T-cell (primary cell): ENCODE results near the gene CTSA. TPM values are rescaled to one million over a fixed set of nuclear protein-coding genes. Genes with fewer than 3 reads are reported as not detected.
"Not testable (repeated sequence)": the region's sequence is repeated elsewhere in the genome, so short reads cannot be mapped to it uniquely, and the experiment has no call there.

ENCODE experiments used
- ATAC-seq, 4 experiments: fragments of 200-7000 bp in 3 of 4; fragments of 150-1000 bp in 1 of 4; cut with Tn5 transposase; replicated peaks in 1 of 4; 1 replicate in 3 of 4; 2 replicates in 1 of 4; pipeline ENCODE4 v1.10.0; 2021; ENCODE audit warnings: moderate library complexity in 3 of 4, mild to moderate bottlenecking in 2 of 4, moderate number of reproducible peaks in 1 of 4
- CTCF ChIA-PET, 2 donors: fragments of 300-600 bp; sonication (Branson Sonifier 250); formaldehyde crosslinking; loops; one replicate each; lab custom pipeline; 2022; ENCODE audit warnings: antibody characterized with exemption in 2 of 2; lab: Charles Lee
- POLR2A ChIA-PET, 2 donors: fragments of 300-600 bp; sonication (Branson Sonifier 250); formaldehyde crosslinking; loops; one replicate each; lab custom pipeline; 2022; ENCODE audit warnings: antibody characterized with exemption in 2 of 2; lab: Charles Lee
- DNase-seq, 35 experiments: peaks; one replicate each; pipeline versions ENCODE4 v3.0.0 to v3.0.0-alpha.2; 2013 to 2023
- H3K27ac ChIP-seq: one replicate; pipeline ENCODE4 v1.5.1; 2013; ENCODE audit warnings: low read length
- H3K27me3 ChIP-seq, 2 experiments: replicated peaks in 1 of 2; 1 replicate in 1 of 2; 2 replicates in 1 of 2; pipeline versions ENCODE4 v1.6.1 to v1.7.0; 2013; ENCODE audit warnings: low read length in 1 of 2, mixed read lengths in 1 of 2; ENCODE audit not compliant: control insufficient read depth in 2 of 2, insufficient read depth in 2 of 2; ENCODE audit errors: extremely low read depth in 1 of 2
- H3K36me3 ChIP-seq, 2 donors: 1 replicate in 1 of 2; 2 replicates in 1 of 2; pipeline versions ENCODE4 v1.6.1 to v1.7.0; 2013; ENCODE audit warnings: low read length in 1 of 2; ENCODE audit not compliant: control insufficient read depth in 2 of 2, insufficient read depth in 1 of 2; ENCODE audit errors: extremely low read depth in 1 of 2
- H3K4me1 ChIP-seq, 2 experiments: 1 replicate in 1 of 2; 2 replicates in 1 of 2; pipeline versions ENCODE4 v1.6.1 to v1.7.0; 2013; ENCODE audit warnings: low read length in 2 of 2, mixed read lengths in 1 of 2; ENCODE audit not compliant: insufficient read depth in 2 of 2, control insufficient read depth in 1 of 2; ENCODE audit errors: extremely low read depth in 1 of 2
- H3K4me3 ChIP-seq, 2 donors: 1 replicate in 1 of 2; 2 replicates in 1 of 2; pipeline versions ENCODE4 v1.5.1 to v1.7.0; 2013; ENCODE audit warnings: mild to moderate bottlenecking in 2 of 2, low read length in 1 of 2, moderate library complexity in 1 of 2; ENCODE audit not compliant: control insufficient read depth in 1 of 2; ENCODE audit errors: extremely low read depth in 1 of 2
- H3K9me3 ChIP-seq: 2 replicates; pipeline ENCODE4 v1.7.0; 2013
- H3K27ac Mint-ChIP-seq, 2 donors: one replicate each; pipeline ENCODE4 v1.8.0; 2020 to 2021; ENCODE audit warnings: mild to moderate bottlenecking in 2 of 2, mixed read lengths in 2 of 2
- H3K27me3 Mint-ChIP-seq, 2 donors: one replicate each; pipeline ENCODE4 v1.8.0; 2021 to 2022; ENCODE audit warnings: mixed read lengths in 2 of 2
- H3K36me3 Mint-ChIP-seq: one replicate; pipeline ENCODE4 v1.8.0; 2021; ENCODE audit warnings: mixed read lengths
- H3K4me1 Mint-ChIP-seq, 3 donors: one replicate each; pipeline ENCODE4 v1.8.0; 2020 to 2022; ENCODE audit warnings: mixed read lengths in 3 of 3, mild to moderate bottlenecking in 1 of 3
- H3K4me3 Mint-ChIP-seq, 3 donors: one replicate each; pipeline ENCODE4 v1.8.0; 2020 to 2022; ENCODE audit warnings: mild to moderate bottlenecking in 3 of 3, mixed read lengths in 3 of 3, moderate library complexity in 3 of 3
- H3K9me3 Mint-ChIP-seq, 3 donors: one replicate each; pipeline ENCODE4 v1.8.0; 2020 to 2022; ENCODE audit warnings: mixed read lengths in 3 of 3
- WGBS: methylation state at CpG from one replicate; pipeline ENCODE4 v1.1.5; 2013; ENCODE audit warnings: missing lambda C conversion rate; ENCODE audit not compliant: insufficient coverage; 5-methylcytosine and 5-hydroxymethylcytosine counted together
- total RNA-seq, 35 experiments: library from RNA in 6 of 35; stranded (reverse) in 6 of 35; fragments of 120-200 nt in 1 of 35; gene quantifications; one replicate each; pipeline versions ENCODE4 v1.2.1 to v1.2.4 and lab custom pipeline; 2013 to 2026

CTSA gene
- total RNA-seq, 5 donors from 2014 or later (not counting 1 experiment from before 2014, with no cell fraction given), result 55.5 to 101 (median 85.1) TPM

- ATAC-seq (no peak), DNase-seq (no peak)
- peaks cover 0 to 6% (median 5%) of the 10 kb centered on the region in 3 donors for H3K4me1 Mint-ChIP-seq
- POLR2A ChIA-PET, result no interaction called here
- 97% methylated on average over 8 of the region's 14 CpGs for WGBS
- Histone ChIP-seq H3K27ac (no peak overlapping the region), H3K27me3 (peaks cover 0 to 7% of the 10 kb centered on the region in 2 experiments), H3K4me3 (no peak overlapping the region), H3K36me3 (no peaks in the 10 kb centered on the region), H3K4me1 (peaks cover 0 to 3% of the 10 kb centered on the region in 2 experiments), H3K9me3 (no peaks in the 10 kb centered on the region)
- CTCF ChIA-PET, result interaction anchor here in 1 of 2 donors (0.7 kb wide), 1 partner anchor 158 kb away, joined by 3 read pairs; no protein-coding TSS in a partner anchor
- H3K4me3 Mint-ChIP-seq, result no peak overlapping the region
- H3K9me3 Mint-ChIP-seq, result no peaks in the 10 kb centered on the region
- peaks cover 0 to 2% of the 10 kb centered on the region in 2 donors for H3K27me3 Mint-ChIP-seq
- no peaks in the 10 kb centered on the region for H3K36me3 Mint-ChIP-seq
- H3K27ac Mint-ChIP-seq, result no peak overlapping the region
Observed at GRCh38 chr20:45927071-45927878, 36.1 kb downstream of the CTSA start.

GRCh38 chr20:45931680-45932079, 40.5 kb downstream of the CTSA start:
- H3K27ac ChIP-seq, H3K36me3 ChIP-seq, H3K27me3 Mint-ChIP-seq, H3K27ac Mint-ChIP-seq, H3K9me3 ChIP-seq, DNase-seq, H3K4me3 Mint-ChIP-seq, H3K9me3 Mint-ChIP-seq, H3K27me3 ChIP-seq, H3K4me3 ChIP-seq, ATAC-seq, CTCF ChIA-PET, H3K36me3 Mint-ChIP-seq: not testable (repeated sequence)
- peaks cover 0 to 21% (median 14%) of the 10 kb centered on the region in 3 donors for H3K4me1 Mint-ChIP-seq
- H3K4me1 ChIP-seq, result peaks cover 5 to 24% of the 10 kb centered on the region in 2 experiments
- 97% methylated on average over 12 of the region's 17 CpGs for WGBS
- POLR2A ChIA-PET, result interaction anchor here in 1 of 2 donors (0.7 kb wide), 1 partner anchor 13 kb away, joined by 10 read pairs; no protein-coding TSS in a partner anchor

- Mint-ChIP-seq H3K36me3 (peaks cover 12% of the 10 kb centered on the region), H3K4me3 (peak overlapping the region; percentile 93 to 97 (median 97)), H3K27ac (peak overlapping the region; percentile 95 to 97), H3K9me3 (no peaks in the 10 kb centered on the region), H3K27me3 (no peaks in the 10 kb centered on the region), H3K4me1 (peaks cover 15 to 38% (median 30%) of the 10 kb centered on the region in 3 donors)
- WGBS, result 13% methylated on average over 17 of the region's 22 CpGs
- peaks cover 0 to 18% of the 10 kb centered on the region in 2 donors for H3K36me3 ChIP-seq
- peak overlapping the region; percentile 99 for H3K27ac ChIP-seq
- H3K4me3 ChIP-seq, result peak overlapping the region; percentile 85 to 100
- ATAC-seq, result peak in 2 of 4 experiments; percentile 10 to 12
- H3K27me3 ChIP-seq, result no peaks in the 10 kb centered on the region
- DNase-seq, result peak; percentile 16 to 73 (median 39)
- CTCF ChIA-PET, result interaction anchor here (0.5 to 1.2 kb wide), 7 partner anchors 29 to 117 kb away, joined by 3 to 9 read pairs (median 3); partner anchors contain the start of genes CTSA (in 1 of the 2), NEURL2 (in 1 of the 2) and ZNF335 (in 1 of the 2)
- POLR2A ChIA-PET, result interaction anchor here (0.7 to 2.4 kb wide), 4 partner anchors 37 to 1899 kb away, joined by 3 to 23 read pairs (median 3); no protein-coding TSS in a partner anchor
- no peaks in the 10 kb centered on the region for H3K9me3 ChIP-seq
- H3K4me1 ChIP-seq, result peaks cover 5 to 32% of the 10 kb centered on the region in 2 experiments
Observed at GRCh38 chr20:45933266-45934045, 42.3 kb downstream of the CTSA start.

- H3K9me3 ChIP-seq, result no peaks in the 10 kb centered on the region
- peaks cover 5 to 32% of the 10 kb centered on the region in 2 experiments for H3K4me1 ChIP-seq
- ATAC-seq, result peak; percentile 4 to 16 (median 8)
- CTCF ChIA-PET, result interaction anchor here (0.5 to 1.2 kb wide), 10 partner anchors 18 to 135 kb away, joined by 3 to 15 read pairs (median 3); partner anchors contain the start of genes CTSA (in 1 of the 2), NEURL2 (in 1 of the 2) and ZNF335 (in 1 of the 2)
- peaks cover 3 to 25% of the 10 kb centered on the region in 2 donors for H3K36me3 ChIP-seq
- Mint-ChIP-seq H3K4me1 (peaks cover 16 to 39% (median 31%) of the 10 kb centered on the region in 3 donors), H3K36me3 (peaks cover 14% of the 10 kb centered on the region), H3K9me3 (no peaks in the 10 kb centered on the region), H3K4me3 (peak overlapping the region; percentile 93 to 97 (median 97)), H3K27me3 (no peaks in the 10 kb centered on the region), H3K27ac (peak overlapping the region; percentile 95 to 97)
- POLR2A ChIA-PET, result interaction anchor here (0.6 to 2.4 kb wide), 5 partner anchors 36 to 157 kb away, joined by 3 to 25 read pairs (median 4); partner anchors contain the start of gene ZSWIM1 (in 1 of the 2)
- DNase-seq, result peak in 8 of 35 experiments; percentile 10 to 45 (median 30)
- peak overlapping the region; percentile 99 for H3K27ac ChIP-seq
- H3K27me3 ChIP-seq, result no peaks in the 10 kb centered on the region
- 1% methylated on average over 28 of the region's 34 CpGs for WGBS
- H3K4me3 ChIP-seq, result peak overlapping the region; percentile 85 to 100
Observed at GRCh38 chr20:45934046-45934585, 43.0 kb downstream of the CTSA start.

GRCh38 chr20:45934586-45935415, 43.7 kb downstream of the CTSA start, which contains the start of gene PCIF1:
TSS of gene PCIF1 (plus strand) at chr20:45934683. CDS start at chr20:45939000, 4,317 bp downstream.
- H3K9me3 Mint-ChIP-seq, result no peaks in the 10 kb centered on the region
- H3K4me3 Mint-ChIP-seq, result peak within 1 kb of the TSS; percentile 93 to 97 (median 97)
- H3K4me3 ChIP-seq, result peak within 1 kb of the TSS; percentile 98 to 100
- WGBS, result under 1% methylated on average over 66 of the region's 102 CpGs
- peak within 1 kb of the TSS; percentile 99 for H3K27ac ChIP-seq
- ATAC-seq (peak; percentile 81 to 83 (median 82)), DNase-seq (peak; percentile 94 to 100 (median 97))
- peaks cover 19% of the 10 kb centered on the region for H3K36me3 Mint-ChIP-seq
- peak within 1 kb of the TSS; percentile 95 to 98 for H3K27ac Mint-ChIP-seq
- H3K9me3 ChIP-seq, result no peaks in the 10 kb centered on the region
- H3K27me3 ChIP-seq, result no peaks in the 10 kb centered on the region
- H3K4me1 Mint-ChIP-seq, result peaks cover 21 to 42% (median 31%) of the 10 kb centered on the region in 3 donors
- H3K4me1 ChIP-seq, result peaks cover 5 to 32% of the 10 kb centered on the region in 2 experiments
- POLR2A ChIA-PET, result interaction anchor here (0.6 to 2.4 kb wide), 15 partner anchors 19 to 1742 kb away, joined by 3 to 25 read pairs (median 8); partner anchors contain the start of gene ZSWIM1 (in 1 of the 2)
- CTCF ChIA-PET, result interaction anchor here (0.6 to 1.2 kb wide), 7 partner anchors 17 to 810 kb away, joined by 3 to 15 read pairs (median 4); no protein-coding TSS in a partner anchor
- H3K36me3 ChIP-seq, result peaks cover 5 to 32% of the 10 kb centered on the region in 2 donors
- no peaks in the 10 kb centered on the region for H3K27me3 Mint-ChIP-seq
